ENCODE data around the gene ALDOA. TPM values are rescaled to one million over a fixed set of nuclear protein-coding genes. Genes with fewer than 3 reads are reported as not detected.

ALDOA gene
- total and polyA plus RNA-seq, 7 donors = 4,532 to 12,458 (median 6,382) TPM

GRCh38 chr16:30076276-30076791 is 10.8 kb downstream of the ALDOA start:
- intact Hi-C loops (cut with DNase I) = loop anchor here in 1 of 2 donors (1.0 kb wide), 1 partner anchor 15 kb away; the partner anchor contains the start of gene TBX6
- peaks cover 24% of the 10 kb centered on the region for H3K4me1 ChIP-seq
- H3K9me3 ChIP-seq = no peaks in the 10 kb centered on the region
- peak overlapping the region; percentile 76 for H3K4me3 ChIP-seq
- TF ChIP-seq CTCF (IDR thresholded peaks at IDR 0.05) = no peak
- H3K36me3 ChIP-seq (ENCODE audit: insufficient read depth in 1 of 2, low read depth in 1 of 2) = peaks cover 7 to 65% of the 10 kb centered on the region in 2 donors
- 1 to 2% (median 2%) methylated on average over 27 to 33 of the region's 33 CpGs for WGBS, 3 donors
- no peaks in the 10 kb centered on the region for H3K27me3 ChIP-seq (ENCODE audit: insufficient read depth in 3 of 3, low read length in 2 of 3)
- peak; percentile 38 to 69 for DNase-seq
- peak; percentile 12 to 31 (median 20) for ATAC-seq
- H3K27ac ChIP-seq = peak overlapping the region; percentile 94

GRCh38 chr16:30077656-30078055 is 12.1 kb downstream of the ALDOA start:
- no peaks in the 10 kb centered on the region for H3K9me3 ChIP-seq
- peaks cover 2 to 65% of the 10 kb centered on the region in 2 donors for H3K36me3 ChIP-seq (ENCODE audit: insufficient read depth in 1 of 2, low read depth in 1 of 2)
- intact Hi-C loops (cut with DNase I) = no loop called here
- H3K4me1 ChIP-seq = peaks cover 24% of the 10 kb centered on the region
- ATAC-seq (no peak), DNase-seq (peak in 1 of 2 donors; percentile 19)
- no peak for TF ChIP-seq CTCF (IDR thresholded peaks at IDR 0.05)
- 69 to 78% (median 77%) methylated on average over 6 of the region's 6 CpGs for WGBS, 3 donors
- H3K4me3 ChIP-seq = peak overlapping the region; percentile 76
- H3K27me3 ChIP-seq (ENCODE audit: insufficient read depth in 3 of 3, low read length in 2 of 3) = no peaks in the 10 kb centered on the region
- peak overlapping the region; percentile 94 for H3K27ac ChIP-seq

GRCh38 chr16:30078744-30079143 is 13.2 kb downstream of the ALDOA start:
- WGBS, 3 donors = 80 to 83% (median 82%) methylated on average over 7 of the region's 7 CpGs
- TF ChIP-seq CTCF (IDR thresholded peaks at IDR 0.05) = no peak
- Histone ChIP-seq H3K4me3 (no peak overlapping the region), H3K36me3 (ENCODE audit: insufficient read depth in 1 of 2, low read depth in 1 of 2) (peaks cover 0 to 69% of the 10 kb centered on the region in 2 donors), H3K9me3 (no peaks in the 10 kb centered on the region), H3K27me3 (ENCODE audit: insufficient read depth in 3 of 3, low read length in 2 of 3) (no peaks in the 10 kb centered on the region), H3K4me1 (peaks cover 24% of the 10 kb centered on the region), H3K27ac (no peak overlapping the region)
- intact Hi-C loops (cut with DNase I) = no loop called here
- ATAC-seq (no peak), DNase-seq (peak in 1 of 2 donors; percentile 45)

- Histone ChIP-seq H3K9me3 (no peaks in the 10 kb centered on the region), H3K36me3 (ENCODE audit: insufficient read depth in 1 of 2, low read depth in 1 of 2) (peaks cover 0 to 76% of the 10 kb centered on the region in 2 donors), H3K27ac (no peak overlapping the region), H3K4me1 (peaks cover 24% of the 10 kb centered on the region), H3K4me3 (no peak overlapping the region), H3K27me3 (ENCODE audit: insufficient read depth in 3 of 3, low read length in 2 of 3) (no peaks in the 10 kb centered on the region)
- intact Hi-C loops (cut with DNase I) = no loop called here
- DNase-seq (no peak), ATAC-seq (no peak)
- 82 to 87% (median 86%) methylated on average over 7 of the region's 7 CpGs for WGBS, 3 donors
- no peak for TF ChIP-seq CTCF (IDR thresholded peaks at IDR 0.05)
Observed at GRCh38 chr16:30079480-30079879, 13.9 kb downstream of the ALDOA start.
